NCI-H2196 treated with DMSO at 0.1 percent for 48 hours (cell line): ENCODE measurements around the gene ADAMTS2.
"Not testable (repeated sequence)": the region's sequence is repeated elsewhere in the genome, so short reads cannot be mapped to it uniquely, and the experiment has no call there.

Experiments
- DNase-seq: peaks from one replicate; lab custom pipeline; 2025; ENCODE audit not compliant: unreplicated experiment; lab: John Stamatoyannopoulos, UW

Gene ADAMTS2

DNA sequence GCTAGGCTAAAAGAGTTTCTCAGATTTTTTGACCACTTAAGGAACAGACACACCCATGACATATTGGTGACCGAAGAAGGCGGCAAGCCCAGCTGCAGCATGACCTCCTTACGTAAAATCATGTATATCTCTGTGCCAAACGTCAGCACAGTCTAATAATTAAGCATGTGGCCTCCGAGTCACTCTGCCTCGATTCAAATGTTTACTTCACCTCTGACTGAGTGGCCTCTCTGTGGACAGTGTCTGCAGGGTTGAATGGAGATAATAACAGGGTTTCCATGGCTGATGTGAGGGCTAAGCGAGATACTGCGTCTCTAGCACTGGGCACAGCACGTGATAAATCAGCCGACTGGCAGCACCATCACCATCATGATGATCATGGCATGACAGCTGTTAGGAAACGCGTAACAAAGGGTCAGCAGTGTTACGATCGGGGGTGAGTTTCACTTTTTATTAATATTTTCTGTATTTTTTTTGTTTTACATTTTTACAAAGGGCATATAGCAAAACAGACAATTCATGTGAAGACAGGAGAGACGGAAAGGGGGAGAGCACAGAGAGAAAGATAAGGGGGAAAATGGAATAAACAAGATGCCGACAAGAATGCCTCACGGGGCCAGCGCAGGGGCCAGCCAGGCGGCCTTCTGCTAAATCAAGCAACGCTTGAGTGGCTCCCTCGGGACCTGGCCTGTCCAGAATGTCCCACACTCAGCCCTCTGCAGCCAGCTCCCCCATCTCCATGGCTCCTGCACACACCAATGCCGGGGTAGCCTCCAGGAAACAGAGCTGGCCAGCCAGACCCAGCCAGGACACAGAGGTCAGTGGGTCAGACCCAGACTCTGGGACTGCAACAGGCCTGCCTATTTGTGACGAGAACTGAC, 60.3 kb downstream of the ADAMTS2 start:
- DNase-seq: no peak

DNA sequence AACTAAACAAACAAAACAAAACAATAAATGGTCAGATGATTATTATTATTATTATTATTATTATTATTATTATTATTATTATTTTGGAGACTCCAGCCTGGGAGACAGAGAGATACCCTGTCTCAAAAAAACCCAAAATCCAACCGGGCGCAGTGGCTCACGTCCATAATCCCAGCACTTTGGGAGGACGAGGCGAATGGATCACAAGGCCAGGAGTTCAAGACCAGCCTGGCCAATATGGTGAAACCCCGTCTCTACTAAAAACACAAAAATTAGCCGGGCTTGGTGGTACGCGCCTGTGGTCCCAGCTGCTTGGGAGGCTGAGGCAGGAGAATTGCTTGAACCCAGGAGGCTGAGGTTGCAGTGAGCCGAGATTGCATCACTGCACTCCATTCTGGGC, 61.4 kb downstream of the ADAMTS2 start:
- DNase-seq: not testable (repeated sequence)

DNA sequence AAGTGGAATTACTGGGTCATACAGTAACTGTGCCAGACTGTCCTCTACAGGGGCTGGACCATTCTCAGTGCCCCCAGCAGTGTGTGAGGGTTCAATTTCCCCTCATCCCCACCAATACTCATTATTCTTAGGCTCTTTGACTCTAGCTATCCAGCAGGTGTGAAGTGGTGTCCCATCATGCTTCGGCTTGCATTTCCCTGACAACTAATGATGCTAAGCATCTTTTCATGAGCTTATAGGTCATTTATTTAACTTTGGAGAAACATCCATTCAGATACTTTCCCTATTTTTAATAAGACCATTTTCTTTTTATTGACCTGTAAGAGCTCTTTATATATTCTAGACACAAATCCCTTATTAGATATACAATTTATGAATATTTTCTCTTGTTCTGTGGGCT, 63.6 kb downstream of the ADAMTS2 start:
- no peak for DNase-seq

DNA sequence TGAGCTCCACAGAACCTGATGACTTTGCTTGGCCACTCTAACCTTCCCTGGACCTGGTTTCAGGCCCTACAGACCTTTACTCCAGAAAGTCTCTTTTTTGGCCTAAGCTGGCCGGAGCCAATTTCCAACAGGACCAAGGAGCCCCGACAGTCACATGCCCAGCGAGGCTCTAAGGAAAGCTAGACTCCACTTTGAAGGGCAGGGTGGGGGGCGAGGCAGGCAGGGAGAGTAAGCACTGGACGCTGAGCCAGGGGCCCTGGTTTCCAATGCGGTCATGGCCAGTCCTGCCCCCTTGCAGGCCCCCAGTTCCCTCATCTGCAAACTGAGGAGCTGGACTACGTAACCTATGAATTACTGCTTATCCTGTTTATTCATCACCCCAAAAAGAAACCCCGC, 65.2 kb downstream of the ADAMTS2 start:
- no peak for DNase-seq

DNA sequence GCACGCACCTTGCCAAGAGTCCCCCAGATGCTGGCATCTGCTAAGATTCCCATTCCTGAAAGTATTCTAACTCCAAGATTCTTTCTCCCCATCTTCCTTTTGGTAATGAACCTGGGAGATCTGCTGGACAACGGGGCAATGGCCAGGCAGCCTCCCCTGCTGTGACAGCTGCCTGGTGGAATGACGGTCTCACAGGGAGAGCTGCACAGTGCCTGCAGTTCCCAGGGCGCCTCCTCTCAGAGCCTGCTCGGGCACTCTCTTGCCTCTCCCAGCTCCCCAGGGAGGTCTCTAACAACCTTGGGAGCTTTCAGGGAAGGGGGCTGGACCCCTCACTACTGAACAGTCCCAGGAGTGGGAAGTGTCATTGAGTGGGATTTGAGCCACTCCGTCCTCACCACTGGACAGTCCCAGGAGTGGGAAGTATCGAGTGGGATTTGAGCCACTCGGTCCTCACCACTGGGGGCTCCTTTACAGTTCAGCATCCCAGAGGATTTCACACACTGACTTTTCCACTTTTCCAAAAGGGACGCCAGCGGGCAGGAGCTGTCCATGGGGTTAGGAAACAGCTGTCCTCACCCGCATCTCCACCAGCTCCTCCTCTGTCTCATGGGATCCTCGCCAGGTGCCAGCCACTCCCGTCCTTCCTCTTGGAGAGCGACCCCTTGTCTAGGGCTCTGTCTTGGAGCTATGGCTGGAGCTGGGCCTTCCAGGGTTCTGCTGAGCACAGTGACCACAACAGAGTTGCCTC, 65.7 kb downstream of the ADAMTS2 start:
- no peak for DNase-seq

DNA sequence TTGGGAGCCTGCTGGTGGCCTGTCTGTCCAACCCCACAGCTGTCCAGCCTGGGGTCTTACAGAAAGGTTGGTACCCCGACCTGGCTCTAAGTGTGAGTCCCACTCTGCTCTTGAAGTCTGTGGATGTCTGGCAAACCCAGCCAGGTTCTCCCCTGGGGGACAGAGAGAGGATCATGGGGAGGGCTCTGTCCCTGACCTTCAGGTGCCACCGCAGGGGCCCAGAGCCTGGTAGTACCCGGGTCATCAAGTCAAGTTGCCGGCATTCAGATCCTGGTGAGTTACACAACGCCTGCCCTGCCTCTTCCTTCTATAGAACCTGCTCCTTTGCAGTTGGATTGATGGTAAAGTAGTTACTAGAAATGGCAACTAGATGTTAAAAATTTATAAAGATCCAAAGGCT, 66.7 kb downstream of the ADAMTS2 start:
- no peak for DNase-seq

DNA sequence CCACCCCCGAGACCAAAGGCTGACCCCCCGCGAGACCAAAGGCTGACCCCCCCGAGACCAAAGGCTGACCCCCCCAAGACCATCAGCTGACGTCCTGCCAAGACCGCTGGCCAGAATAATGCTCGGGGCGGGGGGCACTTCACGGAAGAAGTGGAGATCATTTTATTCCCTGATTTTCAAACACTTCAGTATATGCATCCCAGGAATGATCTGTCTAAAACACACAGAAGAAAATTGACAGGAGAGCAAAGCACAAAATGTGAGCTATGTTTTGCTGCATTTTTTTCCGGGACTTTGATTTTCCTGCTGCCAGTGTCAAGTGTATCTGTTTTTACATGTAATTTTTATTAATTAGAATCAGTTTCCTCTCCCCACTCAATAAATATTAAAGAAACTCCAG, 67.1 kb downstream of the ADAMTS2 start:
- DNase-seq: no peak

DNA sequence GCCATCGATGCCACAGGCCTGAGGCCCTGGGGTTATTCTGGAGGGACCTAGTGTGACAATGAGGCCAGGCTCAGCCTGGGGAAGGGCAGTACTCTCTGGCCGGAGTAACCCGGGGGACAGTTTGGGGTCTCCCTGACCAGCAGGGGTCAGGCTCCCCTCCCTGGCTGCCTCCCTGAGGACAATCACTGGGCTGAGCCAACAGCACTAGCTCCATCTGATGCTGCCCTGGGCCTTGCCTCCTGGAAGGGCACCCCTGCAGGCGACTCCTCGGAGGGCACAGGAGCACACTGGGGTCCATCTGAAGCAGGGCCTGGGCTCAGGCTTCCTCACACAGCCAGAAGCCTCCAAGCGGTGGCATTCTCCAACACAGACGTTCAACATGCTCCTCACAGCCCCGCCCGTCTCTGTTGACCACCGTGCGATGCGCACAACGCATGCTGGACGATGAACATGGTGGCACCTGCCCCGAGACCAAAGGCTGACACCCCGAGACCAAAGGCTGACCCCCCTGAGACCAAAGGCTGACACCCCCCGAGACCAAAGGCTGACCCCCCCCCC, 68.3 kb downstream of the ADAMTS2 start:
- DNase-seq: no peak

DNA sequence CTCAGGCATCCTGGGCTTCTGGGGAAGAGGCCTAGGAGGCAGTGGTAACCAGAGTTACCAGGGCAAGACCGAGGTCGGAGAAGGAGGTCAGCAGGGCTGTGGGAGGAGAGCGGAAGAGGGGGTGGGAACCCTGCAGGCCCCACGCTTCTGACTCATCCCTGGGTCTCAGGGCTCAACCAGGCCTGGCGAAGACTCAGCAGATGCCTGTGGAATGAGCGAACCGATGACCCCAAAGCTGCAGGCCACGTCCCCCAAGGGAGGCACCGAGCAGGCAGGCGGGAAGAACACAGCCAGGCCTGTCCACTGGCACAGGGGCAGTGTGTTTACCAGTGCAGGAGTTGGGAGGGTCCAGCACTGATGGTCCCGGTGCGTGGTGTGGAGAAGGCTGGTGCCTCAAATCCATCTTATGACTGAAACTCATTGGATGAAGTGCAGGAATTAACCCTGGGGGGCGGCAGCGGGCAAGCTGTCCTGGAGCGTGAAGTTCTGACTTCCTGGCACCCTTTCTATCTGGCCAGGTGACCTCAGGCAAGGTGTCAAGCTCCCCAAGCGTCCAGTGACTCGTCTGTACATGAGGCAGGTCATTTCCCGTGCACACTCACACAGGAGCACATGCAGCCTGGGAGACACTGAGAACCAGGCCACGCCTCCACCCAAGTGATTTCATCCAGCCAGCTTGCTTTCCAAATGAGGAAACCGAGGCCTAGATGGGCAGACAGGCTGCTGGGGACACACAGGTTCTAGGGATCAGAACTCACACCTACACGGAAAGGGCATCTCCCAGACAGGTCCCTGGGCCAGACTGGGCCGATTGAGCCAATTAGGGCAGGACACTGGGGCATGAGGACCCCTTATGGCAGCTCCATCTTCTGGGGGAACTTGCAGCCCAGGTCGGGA, 69.1 kb downstream of the ADAMTS2 start:
- DNase-seq: no peak

DNA sequence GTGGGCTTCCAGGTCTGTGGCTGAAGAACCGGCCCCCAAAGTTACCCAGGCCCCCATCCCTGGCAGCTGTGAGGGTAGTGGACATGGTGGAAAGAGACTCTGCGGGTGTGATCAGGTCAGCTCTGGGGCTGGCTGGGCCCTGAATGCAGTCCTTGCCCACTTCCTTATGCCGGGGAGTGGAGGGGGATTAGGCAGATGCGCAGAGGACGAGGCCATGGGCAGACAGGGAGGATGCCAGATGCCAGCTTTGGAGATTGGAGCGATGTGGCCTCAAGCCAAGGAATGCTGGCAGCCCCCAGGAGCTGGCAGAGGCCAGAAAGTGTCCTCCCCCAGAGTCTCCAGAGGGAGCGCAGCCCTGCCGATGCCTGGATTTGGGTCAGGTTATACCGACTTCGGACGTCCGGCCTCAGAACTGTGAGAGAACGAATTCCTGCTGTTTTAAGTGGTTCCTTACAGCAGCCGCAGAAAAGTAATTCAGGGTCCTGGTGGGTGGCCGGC, 69.8 kb downstream of the ADAMTS2 start:
- DNase-seq: no peak

DNA sequence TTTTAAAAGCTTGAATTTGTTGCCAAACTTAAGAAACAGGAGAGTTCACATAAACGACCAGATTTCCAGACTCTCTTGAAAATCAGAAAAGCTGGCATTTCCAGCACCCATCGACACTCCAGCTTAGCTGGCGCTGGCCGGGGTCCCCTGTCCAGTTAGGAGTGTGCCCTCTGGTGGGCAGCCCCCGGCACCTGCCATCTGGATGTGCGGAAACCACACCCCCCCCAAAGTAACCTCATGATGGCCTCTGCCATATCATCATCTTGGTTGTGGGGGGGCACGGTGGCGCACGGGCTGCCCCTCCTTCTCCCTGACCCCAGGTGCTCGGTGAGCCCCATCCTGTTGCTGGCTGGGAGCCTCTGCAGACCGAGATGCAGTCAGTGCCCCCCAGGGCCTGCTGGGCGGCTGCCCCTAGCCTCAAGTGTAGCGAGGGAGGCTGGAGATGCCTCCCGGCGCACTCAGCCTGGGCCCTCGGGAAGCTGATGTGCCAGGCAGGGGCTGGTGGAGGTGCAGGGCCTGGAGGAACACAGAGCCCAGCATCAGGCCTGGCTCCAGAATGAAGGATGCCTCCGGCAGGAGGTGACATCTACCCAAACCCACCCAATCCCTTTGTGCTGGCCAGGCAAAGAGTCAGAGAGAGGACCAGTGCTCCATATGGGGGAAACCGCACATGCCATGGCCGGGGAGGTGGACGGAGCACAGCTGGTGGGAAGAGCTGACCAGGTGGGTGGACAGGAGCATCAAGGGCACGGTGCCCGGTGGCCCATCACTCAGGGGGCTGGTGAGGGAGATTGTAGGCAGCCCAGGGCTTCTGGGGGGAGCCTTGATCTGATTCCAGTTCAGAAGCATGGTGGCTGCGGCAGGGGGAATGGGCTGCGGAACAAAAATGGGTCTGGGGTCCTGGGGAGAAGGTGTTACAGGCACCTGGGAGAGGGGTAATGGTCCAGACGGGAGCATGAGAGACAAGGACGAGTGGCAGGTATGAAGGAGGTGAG, 70.6 kb downstream of the ADAMTS2 start:
- no peak for DNase-seq

DNA sequence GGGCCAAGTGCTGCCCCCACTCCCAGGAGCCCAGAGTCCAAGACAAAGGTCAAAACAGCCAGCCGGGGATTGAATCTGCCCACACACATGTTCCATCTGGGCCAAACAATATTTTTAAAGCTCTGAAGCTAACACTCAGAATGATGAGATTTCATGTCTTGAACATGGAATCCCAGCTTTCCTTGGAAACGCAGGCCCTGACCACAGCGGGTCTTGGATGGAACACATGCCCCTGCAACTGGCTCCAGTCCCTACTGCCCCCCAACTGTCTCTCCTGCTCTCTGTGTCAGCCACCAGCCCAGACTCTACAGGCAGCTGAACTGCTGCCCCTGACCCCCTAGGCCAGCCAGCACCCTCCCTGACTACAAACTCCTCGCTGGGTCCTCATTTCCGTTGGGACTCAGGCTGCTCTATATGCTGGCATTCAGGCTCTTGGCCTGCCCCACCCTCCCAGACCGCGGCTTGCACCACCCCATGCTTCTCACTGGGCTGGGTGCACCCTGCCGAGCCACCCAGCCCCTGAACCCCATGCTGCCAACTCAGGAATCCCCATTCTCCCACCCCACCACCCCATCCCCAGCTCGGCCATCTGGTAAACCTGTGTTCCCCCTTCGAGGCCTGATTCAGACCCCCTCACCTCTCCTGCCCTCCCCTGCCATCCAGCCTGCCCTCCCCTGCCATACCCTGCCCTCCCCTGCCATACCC, 71.7 kb downstream of the ADAMTS2 start:
- DNase-seq: no peak

DNA sequence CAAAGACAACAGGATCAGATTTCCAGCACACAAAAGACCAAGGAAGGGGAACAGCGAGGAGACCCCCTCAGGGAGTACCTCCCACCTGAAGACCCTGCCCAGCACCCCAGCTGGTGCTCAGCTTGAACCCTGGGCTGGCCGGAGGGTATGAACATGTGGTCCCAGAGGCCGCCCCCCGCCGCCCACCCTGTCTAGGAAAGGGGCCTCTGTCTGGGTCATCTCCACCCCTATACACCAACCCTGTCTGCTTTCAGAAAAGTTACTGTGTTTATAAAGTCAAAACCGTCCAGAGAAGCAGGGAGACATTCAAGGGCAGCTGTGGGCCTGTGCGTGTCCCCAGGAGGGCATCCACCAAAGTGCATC, 72.2 kb downstream of the ADAMTS2 start:
- DNase-seq: no peak

DNA sequence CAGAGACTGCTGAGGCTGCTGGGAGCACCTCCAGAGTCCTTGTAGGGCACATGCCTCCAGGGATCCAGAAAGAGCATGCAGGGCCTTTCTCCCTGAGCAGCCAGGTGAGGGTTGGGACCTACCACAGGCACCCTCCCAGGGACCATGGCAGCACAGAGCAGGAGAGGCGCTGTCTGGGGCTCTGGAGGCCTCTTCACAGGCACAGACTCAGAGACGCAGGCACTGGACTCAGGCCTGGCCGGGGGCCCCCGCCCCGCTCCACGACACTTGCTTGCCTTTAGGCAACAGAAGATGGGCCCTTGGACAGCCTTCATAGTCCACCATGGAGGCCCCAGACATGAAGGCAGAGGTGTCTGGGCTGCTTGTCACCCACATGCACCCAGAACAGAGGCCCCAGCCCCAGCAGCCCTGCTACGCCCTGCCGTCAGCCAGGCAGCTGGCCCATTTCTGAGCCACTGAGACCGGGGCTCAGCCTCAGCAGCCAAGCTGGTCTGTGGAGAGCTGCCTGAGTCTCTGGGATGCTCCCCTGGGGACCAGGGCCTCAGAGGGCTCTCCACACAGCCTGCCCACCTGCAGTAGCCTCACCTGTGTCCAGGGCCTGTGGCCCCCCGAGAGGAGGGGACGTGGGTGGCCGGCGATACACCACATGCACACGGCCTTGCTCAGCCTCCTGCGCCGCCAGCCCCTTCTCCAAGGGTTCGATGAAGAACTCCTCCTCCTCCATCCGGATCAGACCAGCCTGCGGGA, 72.8 kb downstream of the ADAMTS2 start:
- DNase-seq: no peak

DNA sequence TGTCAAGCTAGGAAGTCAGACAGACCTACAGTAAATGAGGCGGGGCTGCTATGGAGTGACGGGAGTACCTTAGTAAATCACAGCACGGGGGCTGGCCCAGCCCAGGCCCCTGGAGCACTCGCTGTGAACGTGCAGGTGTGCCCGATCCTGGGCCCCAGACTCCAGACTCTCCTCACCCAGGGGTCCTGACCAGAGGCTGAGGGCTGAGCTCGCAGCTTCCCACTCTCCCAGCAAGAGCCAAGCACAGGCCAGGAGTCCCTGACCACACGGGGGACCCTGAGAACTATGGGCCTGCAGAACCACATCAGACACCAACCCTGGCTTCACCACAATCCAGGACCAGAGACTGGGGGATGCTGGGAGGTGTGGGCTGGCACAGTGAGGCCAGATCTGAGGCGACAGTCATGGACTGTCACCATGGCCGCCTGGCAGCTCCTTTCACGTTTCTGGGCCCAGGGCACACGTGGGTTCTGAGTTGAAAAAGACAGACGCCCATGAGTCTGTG, 73.4 kb downstream of the ADAMTS2 start:
- DNase-seq: no peak

DNA sequence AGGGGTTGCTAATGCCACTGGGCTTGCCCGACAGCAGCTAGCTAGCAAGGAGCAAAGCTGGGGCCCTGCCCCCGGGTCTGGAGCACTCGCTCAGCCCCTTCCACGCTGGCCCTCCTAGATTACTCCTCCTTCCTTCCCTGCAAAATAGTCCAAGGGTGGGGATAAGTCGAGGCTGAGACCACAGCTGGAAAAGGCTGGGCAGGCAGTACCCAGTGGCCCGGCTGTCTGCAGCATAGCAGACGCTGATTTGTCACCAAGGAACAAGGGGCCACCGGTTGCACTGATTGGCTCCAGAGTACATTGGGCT, 73.9 kb downstream of the ADAMTS2 start:
- DNase-seq: no peak

DNA sequence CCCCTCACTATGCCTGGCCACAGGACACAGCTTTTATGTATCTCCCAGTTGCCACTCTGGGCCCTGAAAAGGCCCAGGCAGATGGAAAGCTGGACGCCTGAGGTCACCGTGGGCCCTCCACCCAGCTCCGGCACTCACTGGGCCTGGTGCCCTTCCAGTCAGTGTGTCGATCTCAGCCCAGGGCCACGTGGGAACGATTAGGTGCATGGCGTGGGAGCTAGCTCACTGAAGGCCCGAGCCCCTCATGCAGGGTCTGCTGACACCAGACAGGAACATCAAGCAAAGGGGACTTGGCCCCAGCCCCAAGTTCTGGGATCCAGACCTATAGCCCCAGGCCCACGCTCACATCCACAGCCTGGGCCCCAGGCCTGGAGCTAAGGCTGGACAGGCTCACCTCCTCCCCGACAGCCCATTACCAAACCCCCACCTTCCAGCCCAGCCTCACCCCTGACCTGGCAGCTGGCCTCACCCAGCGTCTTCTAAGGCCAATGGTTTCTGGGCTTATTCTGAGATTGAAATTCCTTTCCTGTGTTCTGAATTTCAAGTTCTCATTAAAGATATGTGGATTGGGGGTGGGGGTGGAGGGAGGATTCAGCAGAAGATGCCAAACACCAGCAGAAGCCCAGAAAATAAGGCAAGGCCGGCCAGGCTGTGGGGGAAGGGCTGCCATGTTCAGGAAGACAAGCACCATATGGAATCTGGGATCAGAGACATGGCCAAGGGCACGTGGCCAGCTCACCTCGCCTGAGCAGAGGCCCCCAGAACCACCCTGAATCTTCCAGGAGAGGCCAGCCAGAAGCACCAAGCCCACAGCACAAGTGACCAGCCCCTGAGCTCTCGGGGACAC, 74.5 kb downstream of the ADAMTS2 start:
- no peak for DNase-seq
